Fibroblast of the aortic adventitia (primary cell): Measurements from ENCODE around the gene SPAG9. TPM values are rescaled to one million over a fixed set of nuclear protein-coding genes. Genes with fewer than 3 reads are reported as not detected.

ENCODE experiments used
- DNase-seq: peaks from one replicate; pipeline ENCODE4 v3.0.0-alpha.2; 2010; ENCODE audit warnings: low read depth
- H3K4me3 ChIP-seq: 2 replicates; pipeline ENCODE4 v1.5.1; 2011; ENCODE audit warnings: low read depth, mild to moderate bottlenecking, control low read depth, low read length, moderate library complexity
- CTCF ChIP-seq: IDR thresholded peaks from 2 replicates; pipeline ENCODE4 v1.5.1; 2011; ENCODE audit warnings: mild to moderate bottlenecking, low read length, control low read depth, inconsistent platforms; ENCODE audit not compliant: insufficient read depth
- total RNA-seq: library from RNA; depleted of rRNA; stranded (reverse); fragments of >200 nt; gene quantifications from 2 replicates; pipeline ENCODE4 v1.2.3, GENCODE V29; 2012; ENCODE audit warnings: low replicate concordance

The SPAG9 gene
- total RNA-seq, 1 donor = 135 TPM

- no peak overlapping the region for H3K4me3 ChIP-seq
- no peak for DNase-seq
- no peak for TF ChIP-seq CTCF
These were observed 110.4 kb downstream of the SPAG9 start for GRCh38 chr17:51010173-51010675.

GRCh38 chr17:51006601-51007000, 114.1 kb downstream of the SPAG9 start:
- no peak for TF ChIP-seq CTCF
- H3K4me3 ChIP-seq = no peak overlapping the region
- peak; percentile 50 for DNase-seq

- DNase-seq = no peak
- no peak for TF ChIP-seq CTCF
- H3K4me3 ChIP-seq = no peak overlapping the region
These were observed 114.9 kb downstream of the SPAG9 start for GRCh38 chr17:51005768-51006167.

- TF ChIP-seq CTCF = no peak
- no peak for DNase-seq
- H3K4me3 ChIP-seq = no peak overlapping the region
These were observed 116.4 kb downstream of the SPAG9 start for GRCh38 chr17:51004249-51004648.

- peak; percentile 36 for TF ChIP-seq CTCF
- peak; percentile 90 for DNase-seq
- no peak overlapping the region for H3K4me3 ChIP-seq
These were observed 119.6 kb downstream of the SPAG9 start for GRCh38 chr17:51000835-51001638.

GRCh38 chr17:50995668-50996067, 125.0 kb downstream of the SPAG9 start:
- no peak for TF ChIP-seq CTCF
- no peak for DNase-seq
- H3K4me3 ChIP-seq = no peak overlapping the region
